Keratinocyte (primary cell): Measurements from ENCODE around the gene ERICH4.

Experiments used
- CTCF ChIP-seq, 3 experiments: IDR thresholded peaks in 1 of 3; conservative IDR thresholded peaks in 1 of 3; optimal IDR thresholded peaks in 1 of 3; 2 replicates in 2 of 3; 3 replicates in 1 of 3; pipeline versions ENCODE3 to v1.5.1; 2011; ENCODE audit warnings: low read length in 3 of 3, mild to moderate bottlenecking in 3 of 3, moderate library complexity in 2 of 3, control low read depth in 1 of 3, inconsistent platforms in 1 of 3; ENCODE audit not compliant: insufficient read depth in 2 of 3; ENCODE audit errors: extremely low read depth in 1 of 3
- EZH2 ChIP-seq: IDR thresholded peaks from one replicate; pipeline ENCODE4 v1.6.1; 2012; ENCODE audit warnings: inconsistent platforms, mild to moderate bottlenecking, low read length, moderate library complexity

GRCh38 chr19:41445575-41445974, 2.6 kb downstream of the ERICH4 start:
- no peak for TF ChIP-seq CTCF (optimal IDR thresholded peaks at IDR 0.05 in 1 of 3, IDR thresholded peaks at IDR 0.05 in 1 of 3, conservative IDR thresholded peaks at IDR 0.05 in 1 of 3; ENCODE audit: extremely low read depth in 1 of 3, insufficient read depth in 2 of 3, low read length in 3 of 3)
- no peak for TF ChIP-seq EZH2
